Mucosa of descending colon (tissue), 3 donors: ENCODE results near the gene AGAP1. TPM values are rescaled to one million over a fixed set of nuclear protein-coding genes. Genes with fewer than 3 reads are reported as not detected.

Experiments
- ATAC-seq: fragments of 200-7000 bp; cut with Tn5 transposase; one replicate; pipeline ENCODE4 v1.9.1; 2020; ENCODE audit warnings: mild to moderate bottlenecking, moderate library complexity
- DNase-seq, 3 donors: peaks; one replicate each; pipeline ENCODE4 v3.0.0-alpha.2; 2020
- H3K36me3 ChIP-seq: fragments of 200-600 bp; one replicate; pipeline ENCODE4 v1.8.0; 2021; ENCODE audit warnings: low read depth, mild to moderate bottlenecking
- H3K4me1 ChIP-seq: fragments of 200-600 bp; one replicate; pipeline ENCODE4 v1.8.0; 2021; ENCODE audit warnings: low read depth, mild to moderate bottlenecking
- H3K4me3 ChIP-seq: fragments of 200-600 bp; one replicate; pipeline ENCODE4 v1.8.0; 2021; ENCODE audit warnings: mild to moderate bottlenecking
- H3K9me3 ChIP-seq: fragments of 200-600 bp; one replicate; pipeline ENCODE4 v1.8.0; 2021; ENCODE audit warnings: mild to moderate bottlenecking
- CTCF ChIP-seq: fragments of 200-600 bp; IDR thresholded peaks from one replicate; pipeline ENCODE4 v1.8.0; 2022; ENCODE audit warnings: antibody characterized with exemption, mild to moderate bottlenecking
- intact Hi-C, 2 donors: fragments of 100-400 bp; cut with DNase I in 1 of 2; cut with micrococcal nuclease in 1 of 2; formaldehyde crosslinking; loops; one replicate each; pipeline versions ENCODE4 v1.11.0 to v1.11.1; 2022; cut with DNase I, micrococcal nuclease
- total RNA-seq, 3 donors: library from RNA; stranded (reverse); fragmentation: NEBNext Ultra II Directional in 2 of 3; extraction: Animal tissue kit (Norgen Biotek cat#: 25700) in 2 of 3; gene quantifications; one replicate each; pipeline versions ENCODE4 v1.2.1 to v1.2.4, GENCODE V29; 2021 to 2023
- donor health status: DM: no; HTN: no; CAD: no; lungs with moderate emphysema.
- donor health status: DM: no; HTN: no; CAD: no.
- donor health status: DM: no; HTN: yes; CAD: no.

Gene AGAP1
- total RNA-seq, 3 donors from 2014 or later = 68.1 to 112 (median 88.9) TPM

DNA sequence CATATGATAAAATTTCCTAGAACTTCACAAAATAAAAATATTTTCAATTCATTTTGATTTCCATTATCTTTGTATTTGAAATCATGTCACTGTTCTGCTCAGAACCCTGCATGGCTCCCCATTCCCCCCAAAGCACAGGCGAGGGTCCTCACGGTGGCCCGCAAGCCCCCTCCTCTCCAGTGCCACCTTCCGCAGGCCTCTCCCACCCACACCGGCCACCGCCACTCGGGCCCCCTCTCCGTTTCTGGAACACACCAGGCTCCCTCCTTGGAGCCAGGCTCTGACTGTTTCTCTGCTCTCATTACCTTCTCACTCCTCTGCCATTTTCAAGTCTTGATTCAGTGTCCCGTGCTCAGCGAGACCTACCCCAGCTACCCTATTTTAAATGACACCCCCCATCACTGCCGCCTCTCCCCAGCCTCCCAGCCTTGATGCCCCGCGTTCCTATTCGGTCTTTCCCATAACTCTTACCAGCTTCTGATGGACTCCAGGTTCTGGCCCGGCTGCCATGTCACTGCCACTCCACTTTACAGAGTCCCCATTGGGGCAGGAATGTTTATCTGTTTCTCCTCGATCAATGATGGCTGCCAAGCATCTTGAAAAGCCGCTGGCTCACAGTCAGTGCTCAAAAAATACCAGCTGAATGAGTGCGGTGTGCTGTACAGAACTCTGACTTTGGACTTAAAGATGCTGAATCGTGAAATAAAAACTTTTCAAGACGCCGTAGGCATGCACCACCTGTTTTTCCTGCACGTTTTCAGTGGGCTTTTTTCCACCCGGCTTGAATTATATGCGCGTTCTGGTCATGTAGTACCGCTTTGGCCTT is 473.3 kb downstream of the AGAP1 start:
- H3K36me3 ChIP-seq = no peaks in the 10 kb centered on the region
- H3K4me3 ChIP-seq = no peak overlapping the region
- H3K4me1 ChIP-seq = no peaks in the 10 kb centered on the region
- DNase-seq (no peak), ATAC-seq (no peak)
- intact Hi-C loops = no loop called here
- H3K9me3 ChIP-seq = no peaks in the 10 kb centered on the region
- TF ChIP-seq CTCF = no peak

GRCh38 chr2:235968155-235968554 is 474.3 kb downstream of the AGAP1 start:
- TF ChIP-seq CTCF = no peak
- H3K4me3 ChIP-seq = no peak overlapping the region
- DNase-seq (no peak), ATAC-seq (no peak)
- no peaks in the 10 kb centered on the region for H3K36me3 ChIP-seq
- intact Hi-C loops = no loop called here
- H3K9me3 ChIP-seq = no peaks in the 10 kb centered on the region
- no peaks in the 10 kb centered on the region for H3K4me1 ChIP-seq

DNA sequence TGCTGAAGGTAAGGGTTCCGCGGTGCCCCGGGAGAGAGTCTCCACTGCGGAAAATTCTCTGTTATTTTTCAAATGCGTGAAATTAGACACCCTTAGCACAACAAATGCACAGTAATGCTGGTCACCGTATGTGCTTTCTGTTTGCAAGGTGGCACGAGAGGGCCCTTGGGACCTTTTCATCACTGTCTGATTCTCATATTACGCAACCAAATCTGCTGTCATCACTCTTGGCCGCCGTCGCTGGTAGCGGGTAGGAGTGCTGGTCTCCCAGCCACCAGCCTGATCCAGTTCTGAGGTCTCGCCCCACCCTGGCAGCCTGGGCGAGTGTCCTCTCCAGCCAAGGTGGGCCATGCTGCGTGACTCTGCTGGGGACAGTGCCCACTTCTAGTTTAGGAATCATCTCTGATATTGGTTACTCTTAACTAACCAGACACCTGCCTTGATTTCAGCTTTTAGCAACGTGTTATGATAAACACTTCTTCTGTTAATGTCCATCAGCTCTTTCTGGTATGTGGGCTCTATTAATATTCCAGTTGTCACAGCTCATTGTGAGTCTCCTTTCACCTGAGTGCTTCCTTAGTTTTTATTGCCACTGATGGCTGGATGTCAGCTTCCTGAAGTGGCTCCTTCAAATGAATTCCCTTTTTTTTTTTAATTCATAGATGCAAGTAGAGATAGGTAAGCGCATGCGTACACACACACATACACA is 474.9 kb downstream of the AGAP1 start:
- no peaks in the 10 kb centered on the region for H3K36me3 ChIP-seq
- DNase-seq (no peak), ATAC-seq (no peak)
- no peak for TF ChIP-seq CTCF
- no peaks in the 10 kb centered on the region for H3K9me3 ChIP-seq
- intact Hi-C loops = no loop called here
- H3K4me3 ChIP-seq = no peak overlapping the region
- H3K4me1 ChIP-seq = no peaks in the 10 kb centered on the region

DNA sequence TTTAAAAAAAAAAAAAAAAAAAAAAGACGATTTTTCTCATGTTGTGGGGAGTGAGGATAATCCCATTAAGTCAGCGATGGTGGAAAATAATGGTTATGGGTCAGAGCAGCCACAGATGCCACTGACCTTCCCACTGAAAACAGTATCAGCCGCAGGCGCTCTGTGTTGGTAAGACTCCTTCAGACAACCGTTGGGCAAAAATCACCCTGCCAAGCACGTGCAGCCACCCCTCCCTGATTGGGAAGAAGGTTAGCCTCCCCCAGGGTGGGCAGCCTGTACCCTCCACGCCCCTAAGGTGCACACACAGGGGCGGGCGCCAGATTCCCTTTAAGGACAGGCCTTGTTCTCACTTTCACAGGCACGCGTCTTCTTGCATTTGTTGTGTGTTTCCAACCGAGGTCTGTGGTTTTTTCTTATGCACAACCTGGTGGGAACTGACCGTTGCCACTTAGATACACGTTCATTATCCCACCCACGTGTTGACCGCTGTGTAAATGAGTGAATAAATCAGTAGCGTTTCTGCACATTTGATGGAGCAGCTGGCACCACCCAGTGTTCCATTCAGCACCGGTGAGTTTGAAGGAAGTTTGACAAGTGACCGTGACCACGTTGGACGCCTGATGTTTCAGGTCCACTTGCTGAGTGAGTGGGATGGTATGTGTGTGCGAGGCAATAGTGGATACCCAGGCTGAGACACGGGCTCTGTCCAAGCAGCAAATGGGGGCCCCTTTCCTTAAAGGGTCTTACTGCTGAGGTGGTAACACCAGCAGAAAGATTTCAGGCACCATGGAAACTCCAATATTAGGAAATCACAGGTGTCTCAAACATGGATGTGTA is 476.6 kb downstream of the AGAP1 start:
- no peak for DNase-seq
- H3K36me3 ChIP-seq = no peaks in the 10 kb centered on the region
- intact Hi-C loops = no loop called here

More for the DNA sequence above, 476.6 kb downstream of the AGAP1 start:
- ATAC-seq = no peak
- Histone ChIP-seq H3K4me1 (no peaks in the 10 kb centered on the region), H3K4me3 (no peak overlapping the region), H3K9me3 (no peaks in the 10 kb centered on the region)
- no peak for TF ChIP-seq CTCF
